BLaER1 treated with 17β-estradiol and CSF1 and Interleukin-3, amounts not matched to agents 10 nM and 100 nM (cell line): ENCODE measurements around the gene GNB1.
A peak's percentile ranks its signal among the peaks of the same experiment; 100 is the strongest.

Source experiments
- H3K27ac ChIP-seq, 11 experiments: shearing (Covaris generic); formaldehyde crosslinking; 2 replicates each; pipeline ENCODE4 v1.8.1; 2022
- H3K27me3 ChIP-seq, 11 experiments: shearing (Covaris generic); formaldehyde crosslinking; 2 replicates each; pipeline ENCODE4 v1.8.1; 2022
- H3K36me3 ChIP-seq, 11 experiments: shearing (Covaris generic); formaldehyde crosslinking; 2 replicates each; pipeline ENCODE4 v1.8.1; 2022
- H3K4me1 ChIP-seq, 10 experiments: shearing (Covaris generic); formaldehyde crosslinking; 2 replicates each; pipeline ENCODE4 v1.8.1; 2022
- H3K4me2 ChIP-seq, 11 experiments: shearing (Covaris generic); formaldehyde crosslinking; 2 replicates each; pipeline ENCODE4 v1.8.1; 2022
- H3K4me3 ChIP-seq, 10 experiments: shearing (Covaris generic); formaldehyde crosslinking; 2 replicates each; pipeline ENCODE4 v1.8.1; 2022
- H3K9ac ChIP-seq, 11 experiments: shearing (Covaris generic); formaldehyde crosslinking; 2 replicates each; pipeline ENCODE4 v1.8.1; 2022
- H3K9me3 ChIP-seq, 11 experiments: shearing (Covaris generic); formaldehyde crosslinking; replicated peaks in 1 of 11; 2 replicates each; pipeline ENCODE4 v1.8.1; 2022
- H4K20me1 ChIP-seq, 11 experiments: shearing (Covaris generic); formaldehyde crosslinking; 2 replicates each; pipeline ENCODE4 v1.8.1; 2022
- Cebpa-rat ChIP-seq, 11 experiments: shearing (Covaris generic); IDR thresholded peaks; 2 replicates each; pipeline ENCODE4 v1.8.1; 2022

GNB1 gene

GRCh38 chr1:1782399-1783221, 108.3 kb downstream of the GNB1 start:
- peaks cover 5 to 53% (median 29%) of the 10 kb centered on the region in 11 experiments; a peak in 19 of 22 replicates for H4K20me1 ChIP-seq
- peak overlapping the region; percentile 95 to 100 (median 99); a peak in 21 of 22 replicates for H3K27ac ChIP-seq
- H3K9ac ChIP-seq: peak overlapping the region; percentile 94 to 100 (median 98)
- H3K9me3 ChIP-seq: no peaks in the 10 kb centered on the region
- peak overlapping the region in 8 of 10 experiments; percentile 5 to 97 (median 29); a peak in 11 of 20 replicates for H3K4me3 ChIP-seq
- no peak for TF ChIP-seq Cebpa-rat (IDR thresholded peaks at IDR 0.05)
- H3K4me1 ChIP-seq: peaks cover 69 to 92% (median 88%) of the 10 kb centered on the region in 10 experiments
- peaks cover 32 to 35% (median 32%) of the 10 kb centered on the region in 11 experiments for H3K36me3 ChIP-seq
- H3K27me3 ChIP-seq: no peaks in the 10 kb centered on the region
- peak overlapping the region; percentile 86 to 99 (median 95) for H3K4me2 ChIP-seq

- peaks cover 71 to 89% (median 85%) of the 10 kb centered on the region in 10 experiments for H3K4me1 ChIP-seq
- peak overlapping the region; percentile 86 to 99 (median 95) for H3K4me2 ChIP-seq
- H4K20me1 ChIP-seq: peaks cover 5 to 52% (median 31%) of the 10 kb centered on the region in 11 experiments; a peak in 19 of 22 replicates
- H3K36me3 ChIP-seq: peaks cover 21 to 24% (median 21%) of the 10 kb centered on the region in 11 experiments
- no peaks in the 10 kb centered on the region for H3K9me3 ChIP-seq
- H3K9ac ChIP-seq: peak overlapping the region; percentile 94 to 100 (median 98)
- no peaks in the 10 kb centered on the region for H3K27me3 ChIP-seq
- peak overlapping the region; percentile 95 to 100 (median 99) for H3K27ac ChIP-seq
- peak overlapping the region in 6 of 10 experiments; percentile 94 to 98 (median 96); a peak in 6 of 20 replicates for H3K4me3 ChIP-seq
- no peak for TF ChIP-seq Cebpa-rat (IDR thresholded peaks at IDR 0.05)
These were observed 109.4 kb downstream of the GNB1 start for GRCh38 chr1:1781526-1781903.

GRCh38 chr1:1780598-1781525, 110.0 kb downstream of the GNB1 start:
- Histone ChIP-seq H4K20me1 (peaks cover 10 to 54% (median 37%) of the 10 kb centered on the region in 11 experiments; a peak in 20 of 22 replicates), H3K9ac (peak overlapping the region; percentile 94 to 100 (median 98)), H3K27ac (peak overlapping the region; percentile 95 to 100 (median 99)), H3K4me3 (peak overlapping the region in 9 of 10 experiments; percentile 35 to 98 (median 96); a peak in 16 of 20 replicates), H3K4me1 (peaks cover 71 to 89% (median 85%) of the 10 kb centered on the region in 10 experiments), H3K36me3 (peaks cover 14 to 18% (median 15%) of the 10 kb centered on the region in 11 experiments), H3K9me3 (no peaks in the 10 kb centered on the region), H3K4me2 (peak overlapping the region; percentile 86 to 99 (median 95)), H3K27me3 (no peaks in the 10 kb centered on the region)
- no peak; a peak in 1 of 22 replicates for TF ChIP-seq Cebpa-rat (IDR thresholded peaks at IDR 0.05)

- Histone ChIP-seq H3K4me2 (peak overlapping the region; percentile 86 to 99 (median 95)), H3K4me1 (peaks cover 71 to 89% (median 85%) of the 10 kb centered on the region in 10 experiments), H3K4me3 (peak overlapping the region in 9 of 10 experiments; percentile 46 to 98 (median 96); a peak in 17 of 20 replicates), H4K20me1 (peaks cover 17 to 55% (median 38%) of the 10 kb centered on the region in 11 experiments; a peak in 21 of 22 replicates), H3K9me3 (no peaks in the 10 kb centered on the region), H3K27me3 (no peaks in the 10 kb centered on the region), H3K9ac (peak overlapping the region; percentile 94 to 100 (median 98)), H3K27ac (peak overlapping the region; percentile 95 to 100 (median 99)), H3K36me3 (peaks cover 5 to 9% (median 6%) of the 10 kb centered on the region in 11 experiments)
- TF ChIP-seq Cebpa-rat (IDR thresholded peaks at IDR 0.05): peak; percentile 93 to 99 (median 98)
These were observed 110.9 kb downstream of the GNB1 start for GRCh38 chr1:1779691-1780597.

- Histone ChIP-seq H3K4me3 (peak overlapping the region in 9 of 10 experiments; percentile 46 to 98 (median 96); a peak in 18 of 20 replicates), H3K9me3 (no peaks in the 10 kb centered on the region), H3K27ac (peak overlapping the region; percentile 95 to 100 (median 99)), H3K9ac (peak overlapping the region; percentile 94 to 100 (median 98)), H3K4me1 (peaks cover 71 to 89% (median 85%) of the 10 kb centered on the region in 10 experiments), H3K36me3 (peaks cover 6 to 10% (median 7%) of the 10 kb centered on the region in 11 experiments; a peak in 20 of 22 replicates), H3K27me3 (no peaks in the 10 kb centered on the region), H4K20me1 (peaks cover 21 to 55% (median 40%) of the 10 kb centered on the region in 11 experiments; a peak in 21 of 22 replicates), H3K4me2 (peak overlapping the region; percentile 86 to 99 (median 95))
- no peak for TF ChIP-seq Cebpa-rat (IDR thresholded peaks at IDR 0.05)
These were observed 111.6 kb downstream of the GNB1 start for GRCh38 chr1:1779320-1779675.

GRCh38 chr1:1778663-1779319, 112.1 kb downstream of the GNB1 start:
- H3K4me1 ChIP-seq: peaks cover 71 to 85% (median 80%) of the 10 kb centered on the region in 10 experiments
- TF ChIP-seq Cebpa-rat (IDR thresholded peaks at IDR 0.05): no peak
- H3K9me3 ChIP-seq: no peaks in the 10 kb centered on the region; a peak in 2 of 22 replicates

More at GRCh38 chr1:1778663-1779319, 112.1 kb downstream of the GNB1 start:
- H3K36me3 ChIP-seq: peaks cover 10 to 15% (median 11%) of the 10 kb centered on the region in 11 experiments
- peak overlapping the region; percentile 86 to 99 (median 95) for H3K4me2 ChIP-seq
- peaks cover 25 to 58% (median 44%) of the 10 kb centered on the region in 11 experiments; a peak in 21 of 22 replicates for H4K20me1 ChIP-seq
- peak overlapping the region; percentile 95 to 100 (median 99) for H3K27ac ChIP-seq
- peak overlapping the region; percentile 94 to 100 (median 98) for H3K9ac ChIP-seq
- H3K4me3 ChIP-seq: peak overlapping the region; percentile 79 to 98 (median 96)
- no peaks in the 10 kb centered on the region for H3K27me3 ChIP-seq
